Body of pancreas (tissue), 4 donors: ENCODE data around the gene OAS3.

Source experiments
- POLR2A ChIP-seq, 3 donors: fragments of 450-650 bp; IDR thresholded peaks; one replicate each; pipeline ENCODE4 v1.6.1; 2016; ENCODE audit warnings: antibody characterized with exemption in 3 of 3, mild to moderate bottlenecking in 2 of 3
- TF ChIP-seq, protein P1 (sequence below), 7 experiments: fragments of 450-650 bp in 4 of 7; fragments of 200-600 bp in 3 of 7; sonication (generic) in 3 of 7; IDR thresholded peaks; one replicate each; pipeline ENCODE4 v1.5.1; 2016 to 2019; ENCODE audit warnings: antibody characterized with exemption in 7 of 7

DNA sequence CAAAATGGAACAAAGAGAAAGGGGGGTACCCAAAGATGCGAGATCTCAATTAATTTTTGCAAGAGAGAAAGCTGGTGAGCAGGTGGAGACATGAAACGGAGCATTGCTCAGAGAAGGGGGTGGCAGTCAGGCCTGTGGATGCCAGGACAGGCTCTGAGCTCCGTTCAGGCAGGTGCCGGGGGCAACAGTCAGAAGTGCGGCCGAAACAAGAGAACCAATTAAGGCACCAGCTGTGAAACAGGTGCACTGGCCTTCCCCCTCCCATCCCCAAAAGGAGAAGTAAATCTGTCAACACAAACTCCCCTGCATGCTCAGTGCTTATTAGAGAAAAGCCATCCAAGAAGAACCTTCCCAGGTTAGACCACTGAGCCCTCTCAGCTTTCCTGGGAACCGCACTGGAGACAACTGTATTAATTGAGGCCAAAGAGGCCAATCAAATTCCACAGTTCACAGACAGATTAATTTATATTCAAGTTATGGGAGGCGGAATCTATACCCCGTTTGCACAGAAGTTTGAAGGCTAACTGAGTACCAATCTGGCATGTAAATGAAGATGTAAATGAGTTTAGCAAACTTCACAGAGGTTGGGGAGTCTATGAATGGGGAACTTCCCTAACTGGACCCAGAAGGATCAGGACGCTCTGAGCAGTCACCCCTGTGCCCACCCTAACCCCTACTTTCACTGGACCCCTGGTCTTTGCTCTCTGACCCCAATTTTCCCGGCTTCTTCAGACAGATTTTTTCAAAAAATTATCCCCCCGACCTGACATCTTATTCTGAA is 60.9 kb downstream of the OAS3 start:
- TF ChIP-seq, protein P1, sequence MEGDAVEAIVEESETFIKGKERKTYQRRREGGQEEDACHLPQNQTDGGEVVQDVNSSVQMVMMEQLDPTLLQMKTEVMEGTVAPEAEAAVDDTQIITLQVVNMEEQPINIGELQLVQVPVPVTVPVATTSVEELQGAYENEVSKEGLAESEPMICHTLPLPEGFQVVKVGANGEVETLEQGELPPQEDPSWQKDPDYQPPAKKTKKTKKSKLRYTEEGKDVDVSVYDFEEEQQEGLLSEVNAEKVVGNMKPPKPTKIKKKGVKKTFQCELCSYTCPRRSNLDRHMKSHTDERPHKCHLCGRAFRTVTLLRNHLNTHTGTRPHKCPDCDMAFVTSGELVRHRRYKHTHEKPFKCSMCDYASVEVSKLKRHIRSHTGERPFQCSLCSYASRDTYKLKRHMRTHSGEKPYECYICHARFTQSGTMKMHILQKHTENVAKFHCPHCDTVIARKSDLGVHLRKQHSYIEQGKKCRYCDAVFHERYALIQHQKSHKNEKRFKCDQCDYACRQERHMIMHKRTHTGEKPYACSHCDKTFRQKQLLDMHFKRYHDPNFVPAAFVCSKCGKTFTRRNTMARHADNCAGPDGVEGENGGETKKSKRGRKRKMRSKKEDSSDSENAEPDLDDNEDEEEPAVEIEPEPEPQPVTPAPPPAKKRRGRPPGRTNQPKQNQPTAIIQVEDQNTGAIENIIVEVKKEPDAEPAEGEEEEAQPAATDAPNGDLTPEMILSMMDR (IDR thresholded peaks at IDR 0.05) = no peak
- TF ChIP-seq POLR2A (IDR thresholded peaks at IDR 0.05) = no peak
